K562 (cell line): ENCODE results near the gene NRTN. TPM values are rescaled to one million over a fixed set of nuclear protein-coding genes. Genes with fewer than 3 reads are reported as not detected.

Source experiments
- ARID4B ChIP-seq: sonication (generic); formaldehyde crosslinking; IDR thresholded peaks from 2 replicates; pipeline ENCODE4 v1.8.0; 2022; ENCODE audit warnings: mild to moderate bottlenecking, missing genetic modification reagents
- E4F1 ChIP-seq: fragments of 250-450 bp; sonication (Bioruptor Pico); IDR thresholded peaks from 2 replicates; pipeline ENCODE4 v1.5.0; 2021; ENCODE audit warnings: mild to moderate bottlenecking, borderline replicate concordance
- EP400 ChIP-seq: fragments of 450-650 bp; IDR thresholded peaks from 2 replicates; pipeline ENCODE4 v1.6.1; 2017; ENCODE audit warnings: antibody characterized with exemption, mild to moderate bottlenecking, moderate library complexity
- MBD1 ChIP-seq: fragments of 250-450 bp; sonication (Bioruptor Pico); IDR thresholded peaks from 2 replicates; pipeline ENCODE4 v1.8.0; 2022; ENCODE audit warnings: inconsistent platforms
- NCOA6 ChIP-seq: fragments of 450-650 bp; IDR thresholded peaks from 2 replicates; pipeline ENCODE4 v1.6.1; 2017; ENCODE audit warnings: mild to moderate bottlenecking
- PKNOX1 ChIP-seq: fragments of 450-650 bp; IDR thresholded peaks from 2 replicates; pipeline ENCODE4 v1.6.1; 2016
- SAFB2 ChIP-seq: fragments of 200-400 bp; formaldehyde crosslinking; IDR thresholded peaks from 2 replicates; pipeline ENCODE4 v1.6.1; 2018; ENCODE audit warnings: borderline replicate concordance, low read length, low read depth, moderate library complexity; ENCODE audit not compliant: severe bottlenecking
- SIRT6 ChIP-seq: IDR thresholded peaks from one replicate; pipeline ENCODE4 v1.6.1; 2012; ENCODE audit warnings: low read depth, mild to moderate bottlenecking, control low read depth, inconsistent platforms, low read length, moderate library complexity
- ZNF146 ChIP-seq: IDR thresholded peaks from one replicate; pipeline ENCODE4 v1.6.1; 2018; ENCODE audit warnings: missing compliant biosample characterization; ENCODE audit not compliant: unreplicated experiment
- ZNF282 ChIP-seq: sonication (generic); formaldehyde crosslinking; IDR thresholded peaks from 2 replicates; pipeline ENCODE4 v1.8.1; 2023; ENCODE audit warnings: missing genetic modification reagents
- ZNF764 ChIP-seq: fragments of 250-450 bp; sonication (Bioruptor Pico); IDR thresholded peaks from 2 replicates; pipeline ENCODE4 v1.4.0; 2020; ENCODE audit warnings: low read depth, mild to moderate bottlenecking, moderate library complexity
- polyA plus RNA-seq, 8 experiments: library from polyadenylated mRNA; depleted of rRNA in 4 of 8; stranded (reverse) in 5 of 8; unstranded in 3 of 8; fragments of >200 nt; fragmentation: Nextera tagmentation in 2 of 8; fragmentation: Illumina TruSeq in 1 of 8; extraction: Ambion mirVana in 2 of 8; extraction: Trizol in 1 of 8; gene quantifications; 2 replicates each; pipeline versions ENCODE4 v1.2.1 to v1.2.3, GENCODE V29; 2011 to 2014; ENCODE audit warnings: inconsistent platforms in 1 of 8, missing spikeins in 1 of 8
- total RNA-seq, 7 experiments: library from RNA; depleted of rRNA in 6 of 7; stranded (reverse); fragments of >200 nt in 6 of 7; fragmentation: Illumina TruSeq in 2 of 7; extraction: Trizol in 2 of 7; gene quantifications; 2 replicates each; pipeline versions ENCODE4 v1.2.1 to v1.2.3, GENCODE V29; 2011 to 2021; ENCODE audit warnings: low replicate concordance in 1 of 7

NRTN gene
- total and polyA plus RNA-seq, 9 of the 15 experiments (the other 6 are each of a cell fraction or from before 2014, with no cell fraction given) = 0.62 to 8.1 (median 1.6) TPM; not detected in 2

- no peak for TF ChIP-seq E4F1 (CRISPR knock-in tag)
- TF ChIP-seq PKNOX1 = peak; percentile 17; the same call in 1 of the 2 replicates
- no peak for TF ChIP-seq SIRT6
- peak; percentile 27; the same call in 1 of the 2 replicates for TF ChIP-seq ARID4B
- no peak for TF ChIP-seq ZNF146 (CRISPR knock-in tag)
- no peak for TF ChIP-seq MBD1 (CRISPR knock-in tag)
- TF ChIP-seq ZNF282 (CRISPR knock-in tag) = no peak
- no peak for TF ChIP-seq ZNF764
- no peak for TF ChIP-seq EP400
- peak; percentile 96 for TF ChIP-seq NCOA6
- no peak for TF ChIP-seq SAFB2
Measured at GRCh38 chr19:5805462-5806132, 730 bp downstream of the NRTN start (continued).
